GM12878 (cell line): ENCODE data around the gene DISP2. TPM values are rescaled to one million over a fixed set of nuclear protein-coding genes. Genes with fewer than 3 reads are reported as not detected.

Source experiments
- ATAC-seq: fragments of 200-7000 bp; cut with Tn5 transposase; 3 replicates; pipeline ENCODE4 v1.9.1; 2020; ENCODE audit warnings: mild to moderate bottlenecking, moderate library complexity
- BruUV-seq: library from RNA; stranded (reverse); fragments of 400-500 nt; replicated peaks from 2 replicates; lab custom pipeline; 2021; lab: Mats Ljungman, UMichigan
- CTCF ChIA-PET: fragments of 300-600 bp; sonication (Branson Sonifier 250); formaldehyde crosslinking; extraction: SDS; loops from one replicate; lab custom pipeline; 2021; ENCODE audit warnings: inconsistent platforms; lab: Yijun Ruan, JAX
- POLR2A ChIA-PET: fragments of 350-600 bp; formaldehyde crosslinking; extraction: SDS; loops from one replicate; lab custom pipeline; 2021; ENCODE audit warnings: inconsistent platforms; lab: Charles Lee
- RAD21 ChIA-PET: fragments of 300-600 bp; sonication (Branson Sonifier 250); formaldehyde crosslinking; loops from one replicate; lab custom pipeline; 2023; ENCODE audit warnings: antibody characterized with exemption; ENCODE audit not compliant: unreplicated experiment; lab: Charles Lee
- SMC1A ChIA-PET: fragments of 300-600 bp; sonication (Branson Sonifier 250); formaldehyde crosslinking; loops from one replicate; lab custom pipeline; 2023; ENCODE audit not compliant: unreplicated experiment, uncharacterized antibody; lab: Charles Lee
- DNase-seq: peaks from one replicate; pipeline ENCODE4 v3.0.0-alpha.2; 2011; ENCODE audit warnings: low read depth, low spot score
- FAIRE-seq: peaks from 3 replicates; lab custom pipeline; 2011; peaks lifted over from hg19 to GRCh38; lab: Jason Lieb, UNC
- H2AFZ ChIP-seq: 2 replicates; pipeline ENCODE4 v1.6.0; 2011; ENCODE audit warnings: low read depth, low read length, control low read depth; ENCODE audit not compliant: control insufficient read depth
- H3K27ac ChIP-seq: 2 replicates; pipeline ENCODE4 v1.5.1; 2011; ENCODE audit warnings: control low read depth; ENCODE audit not compliant: control insufficient read depth, insufficient read depth
- H3K27me3 ChIP-seq, 2 experiments: replicated peaks in 1 of 2; 2 replicates each; pipeline versions ENCODE4 v1.6.0 to v1.6.1; 2011; ENCODE audit warnings: low read length in 1 of 2; ENCODE audit not compliant: control insufficient read depth in 2 of 2, insufficient read depth in 2 of 2
- H3K36me3 ChIP-seq, 2 experiments: 2 replicates each; pipeline ENCODE4 v1.5.1; 2011; ENCODE audit warnings: low read length in 1 of 2; ENCODE audit not compliant: control insufficient read depth in 2 of 2, insufficient read depth in 2 of 2
- H3K4me1 ChIP-seq: 2 replicates; pipeline ENCODE4 v1.6.1; 2011; ENCODE audit warnings: mild to moderate bottlenecking, low read length, moderate library complexity, mixed read lengths; ENCODE audit not compliant: control insufficient read depth, insufficient read depth
- H3K4me2 ChIP-seq: 2 replicates; pipeline ENCODE4 v1.6.0; 2011; ENCODE audit warnings: control low read depth; ENCODE audit not compliant: control insufficient read depth, insufficient read depth
- H3K4me3 ChIP-seq: fragments of 200-600 bp; sonication (generic); 2 replicates; pipeline ENCODE4 v1.5.1; 2016
- H3K79me2 ChIP-seq: 2 replicates; pipeline ENCODE4 v1.6.0; 2011; ENCODE audit warnings: low read length; ENCODE audit not compliant: control insufficient read depth, insufficient read depth
- H3K9ac ChIP-seq: 2 replicates; pipeline ENCODE4 v1.8.0; 2011; ENCODE audit warnings: low read length, control low read depth, mixed read lengths; ENCODE audit not compliant: control insufficient read depth, insufficient read depth
- H3K9me3 ChIP-seq: replicated peaks from 3 replicates; pipeline ENCODE4 v1.5.1; 2011; ENCODE audit warnings: mild to moderate bottlenecking, low read length; ENCODE audit not compliant: control insufficient read depth, insufficient read depth
- H4K20me1 ChIP-seq: 2 replicates; pipeline ENCODE4 v1.6.0; 2011; ENCODE audit not compliant: control insufficient read depth, insufficient read depth
- BHLHE40 ChIP-seq, 2 experiments: fragments of 450-650 bp in 1 of 2; IDR thresholded peaks; 2 replicates each; pipeline ENCODE4 v1.6.1; 2011 to 2017; ENCODE audit warnings: low read depth in 2 of 2, borderline replicate concordance in 1 of 2, improper control_type of control experiment in 1 of 2, low read length in 1 of 2, mild to moderate bottlenecking in 1 of 2
- CBFB ChIP-seq: IDR thresholded peaks from 2 replicates; pipeline ENCODE4 v1.6.1; 2016; ENCODE audit warnings: antibody characterized with exemption, low read depth
- E2F4 ChIP-seq: IDR thresholded peaks from 2 replicates; pipeline ENCODE4 v1.6.1; 2012; ENCODE audit warnings: low read depth, low read length, improper control_type of control experiment
- MAX ChIP-seq: IDR thresholded peaks from 2 replicates; pipeline ENCODE4 v1.6.1; 2012; ENCODE audit warnings: low read depth, low read length, improper control_type of control experiment
- MEF2B ChIP-seq: fragments of 450-650 bp; IDR thresholded peaks from 2 replicates; pipeline ENCODE4 v1.6.1; 2018; ENCODE audit warnings: mild to moderate bottlenecking, moderate library complexity; ENCODE audit not compliant: partially characterized antibody, poor library complexity, severe bottlenecking
- MTA3 ChIP-seq: IDR thresholded peaks from 2 replicates; pipeline ENCODE4 v1.6.1; 2012; ENCODE audit warnings: low read length, inconsistent platforms, borderline replicate concordance
- MYB ChIP-seq: fragments of 150-350 bp; IDR thresholded peaks from 2 replicates; pipeline ENCODE4 v1.6.1; 2014; ENCODE audit warnings: mild to moderate bottlenecking, low read depth, low read length, borderline replicate concordance
- RBBP5 ChIP-seq: fragments of 200-600 bp; sonication (generic); conservative IDR thresholded peaks from 2 replicates; pipeline ENCODE4 v1.6.1; 2016
- SIN3A ChIP-seq: IDR thresholded peaks from 2 replicates; pipeline ENCODE4 v1.6.1; 2012; ENCODE audit warnings: low read depth, low read length, improper control_type of control experiment
- SRF ChIP-seq, 2 experiments: IDR thresholded peaks; 2 replicates each; pipeline ENCODE4 v1.6.1; 2011; ENCODE audit warnings: low read depth in 2 of 2, low read length in 2 of 2, mild to moderate bottlenecking in 1 of 2, moderate library complexity in 1 of 2
- TCF3 ChIP-seq: IDR thresholded peaks from 2 replicates; pipeline ENCODE4 v1.6.1; 2012; ENCODE audit warnings: low read depth, mild to moderate bottlenecking, low read length, borderline replicate concordance; ENCODE audit not compliant: insufficient read depth
- ZNF384 ChIP-seq: IDR thresholded peaks from 2 replicates; pipeline ENCODE4 v1.6.1; 2012; ENCODE audit warnings: low read depth, mild to moderate bottlenecking, low read length, improper control_type of control experiment, borderline replicate concordance
- ZNF622 ChIP-seq: fragments of 450-650 bp; IDR thresholded peaks from 2 replicates; pipeline ENCODE4 v1.6.1; 2017; ENCODE audit warnings: mild to moderate bottlenecking, inconsistent platforms
- ZZZ3 ChIP-seq: IDR thresholded peaks from 2 replicates; pipeline ENCODE4 v1.6.1; 2011; ENCODE audit warnings: low read depth; ENCODE audit not compliant: control insufficient read depth, insufficient read length
- WGBS: methylation state at CpG from one replicate; pipeline ENCODE4 v1.1.6; 2016; ENCODE audit warnings: low lambda C conversion rate; ENCODE audit not compliant: insufficient replicate concordance, insufficient coverage; ENCODE audit errors: missing lambda C conversion rate; 5-methylcytosine and 5-hydroxymethylcytosine counted together
- in situ Hi-C: fragments of 300-500 bp; cut with MboI; formaldehyde crosslinking; loops from 9 replicates; pipeline ENCODE4 v1.14.3; 2018; ENCODE audit warnings: mixed read lengths
- intact Hi-C: fragments of 100-400 bp; cut with micrococcal nuclease; formaldehyde crosslinking; loops from one replicate; pipeline ENCODE4 v1.14.2; 2022; ENCODE audit not compliant: unreplicated experiment
- polyA plus RNA-seq, 11 experiments: library from polyadenylated mRNA; depleted of rRNA in 4 of 11; unstranded in 6 of 11; stranded (reverse) in 5 of 11; fragments of >200 nt; fragmentation: Nextera tagmentation in 4 of 11; fragmentation: Illumina TruSeq in 1 of 11; extraction: Ambion mirVana in 4 of 11; extraction: Trizol in 1 of 11; gene quantifications; 1 replicate in 1 of 11; 2 replicates in 10 of 11; pipeline versions ENCODE4 v1.2.1 to v1.2.3, GENCODE V29; 2011 to 2016; ENCODE audit warnings: inconsistent platforms in 2 of 11, missing spikeins in 2 of 11, low read depth in 1 of 11
- total RNA-seq, 4 experiments: library from RNA; depleted of rRNA in 3 of 4; stranded (reverse); fragments of >200 nt in 3 of 4; fragmentation: Illumina TruSeq in 1 of 4; extraction: Trizol in 1 of 4; gene quantifications; 2 replicates each; pipeline versions ENCODE4 v1.2.1 to v1.2.3, GENCODE V29; 2013 to 2021

The DISP2 gene
- total and polyA plus RNA-seq, 10 of the 15 experiments (the other 5 are each of a cell fraction or from before 2014, with no cell fraction given), result under 0.01 to 0.20 (median 0.12) TPM; not detected in 7

GRCh38 chr15:40312370-40313158 is 45.5 kb upstream of the DISP2 start:
- no peak overlapping the region for H3K4me2 ChIP-seq
- POLR2A ChIA-PET, result interaction anchor here (0.6 to 1.3 kb wide), 3 partner anchors 11 to 428 kb away, joined by 3 to 5 read pairs (median 3); partner anchors contain the start of gene INAFM2
- TF ChIP-seq TCF3 (no peak), MTA3 (no peak), ZZZ3 (no peak), MYB (no peak), ZNF384 (no peak), MAX (no peak), ZNF622 (no peak), CBFB (no peak), BHLHE40 (IDR thresholded peaks at IDR 0.05; ENCODE audit: borderline replicate concordance in 1 of 2, low read depth in 2 of 2, low read length in 1 of 2) (no peak), SRF (IDR thresholded peaks at IDR 0.05; ENCODE audit: low read depth in 2 of 2, low read length in 2 of 2) (no peak), MEF2B (no peak), RBBP5 (no peak), SIN3A (no peak), E2F4 (no peak)
- CTCF ChIA-PET, result interaction anchor here (1.1 to 17.6 kb wide), 8 partner anchors 8 to 95 kb away, joined by 3 to 336 read pairs (median 21); partner anchors contain the start of genes CCDC9B and INAFM2
- peaks cover 0 to 3% of the 10 kb centered on the region in 2 experiments; a peak in 2 of 4 replicates for H3K27me3 ChIP-seq
- in situ Hi-C loops (loop anchor here (5.0 kb wide), 1 partner anchor 35 kb away; no protein-coding TSS in a partner anchor), intact Hi-C loops (no loop called here)
- no peaks in the 10 kb centered on the region for H4K20me1 ChIP-seq
- no peaks in the 10 kb centered on the region for H3K36me3 ChIP-seq
- H3K27ac ChIP-seq, result no peak overlapping the region
- FAIRE-seq, result no peak
- RAD21 ChIA-PET, result interaction anchor here (1.0 to 6.8 kb wide), 4 partner anchors 25 to 34 kb away, joined by 3 to 87 read pairs (median 10); no protein-coding TSS in a partner anchor
- no peak overlapping the region for H3K4me3 ChIP-seq
- SMC1A ChIA-PET, result interaction anchor here (0.7 to 10.0 kb wide), 3 partner anchors 9 to 92 kb away, joined by 3 to 83 read pairs (median 3); no protein-coding TSS in a partner anchor
- no peaks in the 10 kb centered on the region for H3K9me3 ChIP-seq
- DNase-seq, result no peak
- H3K79me2 ChIP-seq, result no peaks in the 10 kb centered on the region
- ATAC-seq, result no peak
- H3K9ac ChIP-seq, result no peak overlapping the region
- H2AFZ ChIP-seq, result no peak overlapping the region
- no TSS peak for BruUV-seq
- H3K4me1 ChIP-seq, result peaks cover 15% of the 10 kb centered on the region
- WGBS, result 55% methylated on average over 10 of the region's 10 CpGs
